HEK293 (cell line): Measurements from ENCODE around the gene MORF4L1.
"Not testable (repeated sequence)": the region's sequence is repeated elsewhere in the genome, so short reads cannot be mapped to it uniquely, and the experiment has no call there.

Experiments used
- CTCF ChIA-PET: fragments of 350-600 bp; formaldehyde crosslinking; extraction: SDS; loops from one replicate; lab custom pipeline; 2021; ENCODE audit warnings: antibody characterized with exemption; lab: Yijun Ruan, JAX
- POLR2A ChIA-PET: fragments of 300-600 bp; formaldehyde crosslinking; extraction: SDS; loops from one replicate; lab custom pipeline; 2020; ENCODE audit warnings: antibody characterized with exemption, inconsistent platforms; lab: Yijun Ruan, JAX
- H3K27ac ChIP-seq: fragments of 200-500 bp; sonication (Bioruptor generic); 2 replicates; pipeline ENCODE4 v1.5.1; 2014; ENCODE audit warnings: low read depth, low read length, control low read depth, inconsistent platforms; ENCODE audit errors: extremely low read depth
- H3K36me3 ChIP-seq, 2 experiments: fragments of 200-500 bp in 1 of 2; sonication (Bioruptor generic) in 1 of 2; 1 replicate in 1 of 2; 2 replicates in 1 of 2; pipeline ENCODE4 v1.5.1; 2014 to 2017; ENCODE audit warnings: inconsistent platforms in 2 of 2, low read length in 2 of 2; ENCODE audit not compliant: control insufficient read depth in 2 of 2, insufficient read depth in 1 of 2
- H3K4me1 ChIP-seq: fragments of 200-500 bp; sonication (Bioruptor generic); 2 replicates; pipeline ENCODE4 v1.5.1; 2014; ENCODE audit warnings: mild to moderate bottlenecking, low read length, inconsistent platforms; ENCODE audit not compliant: control insufficient read depth, insufficient read depth
- H3K4me3 ChIP-seq: 2 replicates; pipeline ENCODE4 v1.5.1; 2011; ENCODE audit warnings: low read depth, mild to moderate bottlenecking, control low read depth, low read length, moderate library complexity
- H3K9me3 ChIP-seq: fragments of 200-500 bp; sonication (Bioruptor generic); 2 replicates; pipeline ENCODE4 v1.5.1; 2014; ENCODE audit warnings: low read depth, low read length, inconsistent platforms; ENCODE audit not compliant: control insufficient read depth, insufficient read depth
- EGR2 ChIP-seq: fragments of 450-650 bp; formaldehyde crosslinking; IDR thresholded peaks from 2 replicates; pipeline ENCODE4 v1.5.1; 2016; ENCODE audit warnings: low read depth, missing biosample characterization, missing genetic modification characterization
- HOXD13 ChIP-seq: sonication (generic); formaldehyde crosslinking; IDR thresholded peaks from 2 replicates; pipeline ENCODE4 v1.8.0; 2022; ENCODE audit warnings: missing genetic modification reagents, borderline replicate concordance
- KLF1 ChIP-seq: fragments of 450-650 bp; formaldehyde crosslinking; IDR thresholded peaks from 2 replicates; pipeline ENCODE4 v1.5.1; 2016; ENCODE audit warnings: missing biosample characterization, missing genetic modification characterization
- PRDM6 ChIP-seq: fragments of 450-650 bp; formaldehyde crosslinking; IDR thresholded peaks from 2 replicates; pipeline ENCODE4 v1.5.1; 2017; ENCODE audit warnings: missing biosample characterization, missing genetic modification characterization
- SP3 ChIP-seq: fragments of 450-650 bp; formaldehyde crosslinking; IDR thresholded peaks from 2 replicates; pipeline ENCODE4 v1.5.1; 2016; ENCODE audit warnings: missing biosample characterization, missing genetic modification characterization
- ZBTB17 ChIP-seq: fragments of 450-650 bp; formaldehyde crosslinking; IDR thresholded peaks from 2 replicates; pipeline ENCODE4 v1.5.1; 2016; ENCODE audit warnings: missing biosample characterization, missing genetic modification characterization
- ZNF148 ChIP-seq: fragments of 450-650 bp; formaldehyde crosslinking; IDR thresholded peaks from 2 replicates; pipeline ENCODE4 v1.5.0; 2017; ENCODE audit warnings: missing biosample characterization, missing genetic modification characterization, borderline replicate concordance
- ZNF2 ChIP-seq: fragments of 450-650 bp; formaldehyde crosslinking; IDR thresholded peaks from 2 replicates; pipeline ENCODE4 v1.5.1; 2016; ENCODE audit warnings: missing biosample characterization, missing genetic modification characterization
- ZNF335 ChIP-seq: fragments of 450-650 bp; formaldehyde crosslinking; conservative IDR thresholded peaks from 2 replicates; pipeline ENCODE4 v1.5.1; 2016; ENCODE audit warnings: missing biosample characterization, missing genetic modification characterization
- ZNF362 ChIP-seq: fragments of 450-650 bp; formaldehyde crosslinking; IDR thresholded peaks from 2 replicates; pipeline ENCODE4 v1.5.1; 2016; ENCODE audit warnings: missing biosample characterization, missing genetic modification characterization
- ZNF433 ChIP-seq: fragments of 450-650 bp; formaldehyde crosslinking; IDR thresholded peaks from 2 replicates; pipeline ENCODE4 v1.5.1; 2016; ENCODE audit warnings: missing biosample characterization, missing genetic modification characterization, low read depth
- ZNF510 ChIP-seq: fragments of 450-650 bp; formaldehyde crosslinking; IDR thresholded peaks from 2 replicates; pipeline ENCODE4 v1.5.1; 2018; ENCODE audit warnings: mild to moderate bottlenecking, missing genetic modification characterization, missing biosample characterization; ENCODE audit not compliant: insufficient replicate concordance
- ZNF529 ChIP-seq: fragments of 450-650 bp; formaldehyde crosslinking; IDR thresholded peaks from 2 replicates; pipeline ENCODE4 v1.5.1; 2017; ENCODE audit warnings: missing genetic modification characterization, missing biosample characterization; ENCODE audit not compliant: insufficient replicate concordance

MORF4L1 gene

GRCh38 chr15:78875107-78875914 lies 2.6 kb downstream of the MORF4L1 start (continued):
- TF ChIP-seq SP3 = peak; percentile 29
- no peak for TF ChIP-seq ZNF335 (tag by site-specific recombination)
- peak; percentile 45 for TF ChIP-seq ZBTB17 (tag by site-specific recombination)

- CTCF ChIA-PET = interaction anchor here (0.5 to 2.3 kb wide), 7 partner anchors 30 to 414 kb away, joined by 3 to 7 read pairs (median 4); no protein-coding TSS in a partner anchor
Measured at GRCh38 chr15:78876954-78877353, 4.3 kb downstream of the MORF4L1 start.

GRCh38 chr15:78878356-78878755 lies 5.7 kb downstream of the MORF4L1 start:
- ChIA-PET POLR2A (interaction anchor here (0.6 kb wide), 1 partner anchor 25 kb away, joined by 5 read pairs; no protein-coding TSS in a partner anchor), CTCF (interaction anchor here (0.6 to 2.3 kb wide), 4 partner anchors 16 to 63 kb away, joined by 4 to 7 read pairs (median 5); no protein-coding TSS in a partner anchor)
- TF ChIP-seq ZNF2 (tag by site-specific recombination) (no peak), ZNF510 (tag by site-specific recombination) (no peak), ZNF148 (tag by site-specific recombination) (no peak), SP3 (no peak), EGR2 (tag by site-specific recombination) (no peak), PRDM6 (tag by site-specific recombination) (peak; percentile 8; the same call in 1 of the 2 replicates), ZNF529 (tag by site-specific recombination) (no peak), HOXD13 (no peak), ZNF433 (tag by site-specific recombination) (no peak)
- Histone ChIP-seq H3K36me3 (peaks cover 22 to 28% of the 10 kb centered on the region in 2 experiments), H3K27ac (no peak overlapping the region), H3K9me3 (no peaks in the 10 kb centered on the region), H3K4me1 (peaks cover 58% of the 10 kb centered on the region), H3K4me3 (no peak overlapping the region; the same call in 1 of the 2 replicates)

More at GRCh38 chr15:78876954-78877353, 4.3 kb downstream of the MORF4L1 start:
- Histone ChIP-seq H3K36me3 (peaks cover 14 to 17% of the 10 kb centered on the region in 2 experiments), H3K4me1 (peaks cover 51% of the 10 kb centered on the region)
- H3K4me3 ChIP-seq, H3K9me3 ChIP-seq, H3K27ac ChIP-seq: not testable (repeated sequence)
- TF ChIP-seq KLF1 (tag by site-specific recombination) (peak; percentile 46; the same call in 1 of the 2 replicates), ZNF362 (tag by site-specific recombination) (peak; percentile 74; the same call in 1 of the 2 replicates)
- POLR2A ChIA-PET = interaction anchor here (0.6 to 0.7 kb wide), 3 partner anchors 47 to 1216 kb away, joined by 3 to 5 read pairs (median 4); no protein-coding TSS in a partner anchor
